ENCODE data around the gene HTRA1.
A peak's percentile ranks its signal among the peaks of the same experiment; 100 is the strongest.

HTRA1 gene

GRCh38 chr10:122468307-122468925 lies 7.1 kb downstream of the HTRA1 start:
- no peak for TF ChIP-seq CTCF (IDR thresholded peaks at IDR 0.05; ENCODE audit: low read depth, low read length, missing control alignments)
- in situ Hi-C loops (cut with HindIII; ENCODE audit: low sequenced_read_pairs), result no loop called here
- no peak overlapping the region for H3K4me3 ChIP-seq (ENCODE audit: low read depth, low read length)

GRCh38 chr10:122468926-122469781 lies 7.8 kb downstream of the HTRA1 start:
- in situ Hi-C loops (cut with HindIII; ENCODE audit: low sequenced_read_pairs), result no loop called here
- no peak overlapping the region for H3K4me3 ChIP-seq (ENCODE audit: low read depth, low read length)
- peak; percentile 48 for DNase-seq (ENCODE audit: low read depth)
- no peak for TF ChIP-seq CTCF (IDR thresholded peaks at IDR 0.05; ENCODE audit: low read depth, low read length, missing control alignments)

More at GRCh38 chr10:122468307-122468925, 7.1 kb downstream of the HTRA1 start:
- no peak for DNase-seq (ENCODE audit: low read depth)

DNA sequence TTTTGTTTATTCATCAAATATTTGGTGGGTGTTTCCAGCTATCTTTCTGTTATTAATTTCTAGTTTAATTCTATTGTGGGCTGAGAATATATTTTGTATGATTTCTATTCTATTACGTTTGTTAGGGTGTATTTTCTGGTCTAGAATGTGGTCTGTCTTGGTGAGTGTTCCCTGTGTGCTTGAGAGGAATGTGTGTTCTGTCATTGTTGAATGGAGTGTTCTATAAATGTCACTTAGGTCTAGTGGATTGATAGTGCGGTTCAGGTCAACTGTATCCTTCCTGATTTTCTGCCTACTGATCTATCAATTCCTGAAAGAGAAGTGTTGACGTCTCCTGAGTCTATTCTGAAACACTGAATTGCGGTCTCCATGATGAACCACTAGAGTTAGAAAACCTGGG lies 8.5 kb downstream of the HTRA1 start:
- H3K4me3 ChIP-seq (ENCODE audit: low read depth, low read length), result no peak overlapping the region
- TF ChIP-seq CTCF (IDR thresholded peaks at IDR 0.05; ENCODE audit: low read depth, low read length, missing control alignments), result no peak
- DNase-seq (ENCODE audit: low read depth), result no peak
- in situ Hi-C loops (cut with HindIII; ENCODE audit: low sequenced_read_pairs), result no loop called here

DNA sequence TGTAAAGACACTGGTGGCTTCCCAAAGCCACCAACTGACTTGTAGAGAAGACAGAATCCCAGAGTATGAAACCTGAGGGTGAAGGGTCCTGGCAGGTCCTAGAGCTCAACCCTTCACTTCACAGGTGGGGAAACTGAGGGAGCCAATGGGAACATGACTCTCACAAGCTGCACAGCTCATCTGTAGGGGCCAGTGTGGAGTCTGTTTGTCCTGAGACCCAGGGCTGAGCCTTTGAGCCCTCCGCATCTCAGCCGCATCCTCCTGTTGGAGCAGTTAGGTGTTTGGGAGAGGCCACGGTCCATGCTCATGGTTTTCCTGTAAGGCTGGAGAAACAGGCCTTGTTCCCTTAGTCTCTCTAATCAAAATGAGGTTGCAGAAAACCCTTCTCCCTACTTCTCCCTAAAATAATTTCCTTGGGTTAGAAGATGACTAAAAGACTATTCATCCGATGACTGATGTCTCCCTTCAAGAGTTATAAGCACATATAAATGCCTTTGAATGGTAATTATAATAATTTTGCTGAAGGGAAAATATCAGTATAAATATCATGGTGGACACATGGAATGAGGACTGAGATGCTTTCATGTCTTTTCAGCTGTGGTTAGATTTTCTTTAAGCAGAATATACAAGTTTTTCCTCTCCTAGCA lies 10.3 kb downstream of the HTRA1 start:
- in situ Hi-C loops (cut with HindIII; ENCODE audit: low sequenced_read_pairs), result no loop called here
- TF ChIP-seq CTCF (IDR thresholded peaks at IDR 0.05; ENCODE audit: low read depth, low read length, missing control alignments), result no peak
- no peak overlapping the region for H3K4me3 ChIP-seq (ENCODE audit: low read depth, low read length)
- DNase-seq (ENCODE audit: low read depth), result no peak

DNA sequence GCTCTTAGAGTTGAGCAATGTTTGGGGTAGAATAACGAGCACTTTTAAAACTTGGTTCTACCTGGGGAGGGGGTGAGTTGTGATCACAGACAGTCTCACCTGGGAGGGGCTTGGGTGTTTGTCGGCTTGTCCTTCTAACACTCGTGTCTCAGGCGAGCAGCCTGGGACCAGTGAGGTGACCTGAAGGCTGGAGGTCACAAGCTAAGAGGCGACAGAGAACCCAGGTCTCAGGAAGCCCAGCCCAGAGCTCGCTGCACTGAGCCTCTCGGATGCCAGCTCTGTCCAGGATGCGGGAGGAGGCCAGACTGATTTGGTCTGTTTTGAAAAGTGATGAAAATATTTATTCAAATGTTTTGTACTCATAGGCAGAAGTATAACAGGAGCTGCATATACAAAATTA lies 11.8 kb downstream of the HTRA1 start:
- no peak for TF ChIP-seq CTCF (IDR thresholded peaks at IDR 0.05; ENCODE audit: low read depth, low read length, missing control alignments)
- DNase-seq (ENCODE audit: low read depth), result no peak
- in situ Hi-C loops (cut with HindIII; ENCODE audit: low sequenced_read_pairs), result no loop called here
- no peak overlapping the region for H3K4me3 ChIP-seq (ENCODE audit: low read depth, low read length)

GRCh38 chr10:122474131-122474818 lies 12.9 kb downstream of the HTRA1 start:
- in situ Hi-C loops (cut with HindIII; ENCODE audit: low sequenced_read_pairs), result no loop called here

More at GRCh38 chr10:122474131-122474818, 12.9 kb downstream of the HTRA1 start:
- no peak overlapping the region for H3K4me3 ChIP-seq (ENCODE audit: low read depth, low read length)
- no peak for DNase-seq (ENCODE audit: low read depth)
- TF ChIP-seq CTCF (IDR thresholded peaks at IDR 0.05; ENCODE audit: low read depth, low read length, missing control alignments), result no peak

Data from astrocyte of the cerebellum (primary cell).